Measurements from ENCODE around the gene HLA-DPA1.
A peak's percentile ranks its signal among the peaks of the same experiment; 100 is the strongest.
"Not testable (repeated sequence)": the region's sequence is repeated elsewhere in the genome, so short reads cannot be mapped to it uniquely, and the experiment has no call there.

HLA-DPA1 gene

GRCh38 chr6:33073431-33073871 is at the start of gene HLA-DPA1:
HLA-DPA1 (minus strand) TSS chr6:33073649.
- DNase-seq: no peak

GRCh38 chr6:33123181-33123580 is 49.7 kb upstream of the HLA-DPA1 start:
- no peak for DNase-seq

GRCh38 chr6:33120001-33120400 is 46.6 kb upstream of the HLA-DPA1 start:
- DNase-seq: no peak

GRCh38 chr6:33118525-33119123 is 45.2 kb upstream of the HLA-DPA1 start:
- no peak for DNase-seq

DNA sequence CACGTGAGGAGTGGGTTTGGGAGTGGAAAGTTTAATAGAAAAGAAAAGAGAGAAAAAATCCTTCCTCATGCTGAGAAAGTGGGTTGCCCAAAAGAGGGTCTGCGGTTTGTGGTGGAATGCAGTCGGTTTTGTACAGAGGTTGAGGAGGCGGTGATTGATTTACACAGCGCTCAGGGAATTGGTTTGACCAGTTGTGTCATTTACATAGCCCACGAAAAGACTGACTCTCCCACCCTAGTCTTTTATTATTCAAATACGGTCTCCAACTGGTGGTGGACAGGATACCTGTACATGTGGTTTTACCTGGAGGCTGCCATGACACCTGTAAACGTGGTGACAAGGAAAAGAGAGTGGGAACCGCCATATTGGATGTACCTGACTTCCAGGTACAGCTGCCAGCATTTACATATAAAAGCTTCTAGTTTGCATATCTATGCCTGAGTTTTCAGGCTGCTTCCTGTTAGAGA is 44.4 kb upstream of the HLA-DPA1 start:
- DNase-seq: no peak

DNA sequence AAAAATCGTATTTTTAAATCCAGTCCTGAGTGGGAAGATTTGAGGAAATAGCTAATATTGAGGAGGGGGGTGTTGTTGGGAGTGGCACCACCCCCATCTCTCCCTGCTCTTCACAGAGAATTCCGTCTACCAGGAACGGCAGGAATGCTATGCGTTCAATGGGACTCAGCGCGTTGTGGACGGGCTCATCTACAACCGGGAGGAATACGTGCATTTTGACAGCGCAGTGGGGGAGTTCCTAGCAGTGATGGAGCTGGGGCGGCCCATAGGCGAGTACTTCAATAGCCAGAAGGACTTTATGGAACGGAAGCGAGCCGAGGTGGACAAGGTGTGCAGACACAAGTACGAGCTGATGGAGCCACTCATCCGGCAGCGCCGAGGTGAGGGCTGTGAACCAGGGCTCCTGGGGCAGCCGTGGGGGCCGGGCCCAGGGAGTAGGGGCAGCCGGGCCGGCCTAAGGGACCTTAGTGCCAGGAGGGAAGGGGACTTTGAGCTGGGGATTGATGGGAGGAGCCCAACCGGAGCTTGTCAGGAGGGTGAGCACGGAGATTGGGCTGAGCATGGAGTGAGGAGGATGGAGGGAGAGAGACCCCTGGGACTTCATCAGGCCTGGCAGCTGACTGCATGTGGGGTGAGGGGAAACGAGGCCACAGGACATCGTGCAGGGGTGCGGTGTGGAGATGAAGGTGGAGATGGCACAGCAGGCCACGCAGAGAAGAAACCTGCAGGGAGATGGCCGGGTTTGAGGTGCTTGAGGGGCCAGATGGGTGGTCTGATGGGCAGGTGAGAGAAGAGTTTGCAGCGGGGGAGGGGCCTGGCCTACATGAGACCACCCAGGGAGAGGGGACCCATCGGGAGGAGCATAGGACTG is 43.6 kb upstream of the HLA-DPA1 start:
- no peak for DNase-seq

GRCh38 chr6:33116417-33116816 is 43.0 kb upstream of the HLA-DPA1 start:
- no peak for DNase-seq

DNA sequence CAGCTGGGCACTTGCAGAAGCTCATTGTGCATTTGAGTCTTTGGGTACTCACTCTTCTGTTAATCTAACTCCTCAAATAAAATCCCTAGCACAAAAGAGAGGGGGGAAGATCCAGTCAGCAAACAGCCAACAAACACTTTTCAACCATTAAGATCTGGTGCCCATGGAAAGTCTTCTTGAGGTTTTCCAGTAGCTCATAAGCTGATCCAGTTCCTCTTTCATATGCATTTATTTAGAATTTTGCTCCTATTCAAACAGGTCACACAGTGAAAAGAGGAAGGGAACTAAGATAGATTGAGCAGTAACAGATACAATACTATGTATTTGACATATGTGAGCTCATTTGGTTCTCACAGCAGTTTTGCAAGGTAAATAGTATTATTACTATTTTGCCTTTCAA is 41.0 kb upstream of the HLA-DPA1 start:
- no peak for DNase-seq

DNA sequence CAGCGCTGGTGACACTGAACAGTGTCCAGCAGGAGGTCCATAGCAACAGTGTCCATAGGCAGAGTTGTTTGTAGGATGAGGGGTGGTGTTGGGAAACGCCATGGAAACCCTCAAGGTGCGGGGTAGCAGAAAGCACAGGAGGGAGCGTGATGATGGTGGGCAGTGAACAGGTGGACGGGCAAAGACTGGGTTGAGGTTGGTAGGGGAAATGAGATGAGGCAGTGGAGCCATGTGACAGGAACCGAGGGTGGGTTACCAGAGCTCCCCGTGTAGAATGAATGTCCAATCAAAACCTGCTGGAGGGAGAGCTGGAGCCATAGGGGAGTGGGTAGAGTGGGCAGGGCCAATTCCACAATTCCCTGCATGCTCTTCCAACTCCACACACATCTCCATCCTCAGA is 40.3 kb upstream of the HLA-DPA1 start:
- DNase-seq: no peak

- no peak for DNase-seq
Observed at GRCh38 chr6:33112148-33112547, 38.7 kb upstream of the HLA-DPA1 start.

- DNase-seq: no peak
Observed at GRCh38 chr6:33108307-33108706, 34.9 kb upstream of the HLA-DPA1 start.

GRCh38 chr6:33107641-33108040 is 34.2 kb upstream of the HLA-DPA1 start:
- no peak for DNase-seq

GRCh38 chr6:33105916-33106871 is 32.7 kb upstream of the HLA-DPA1 start:
- DNase-seq: no peak

- no peak for DNase-seq
Observed at GRCh38 chr6:33105386-33105785, 31.9 kb upstream of the HLA-DPA1 start.

GRCh38 chr6:33104887-33105286 is 31.4 kb upstream of the HLA-DPA1 start:
- DNase-seq: no peak

GRCh38 chr6:33103776-33104175 is 30.3 kb upstream of the HLA-DPA1 start:
- no peak for DNase-seq

DNA sequence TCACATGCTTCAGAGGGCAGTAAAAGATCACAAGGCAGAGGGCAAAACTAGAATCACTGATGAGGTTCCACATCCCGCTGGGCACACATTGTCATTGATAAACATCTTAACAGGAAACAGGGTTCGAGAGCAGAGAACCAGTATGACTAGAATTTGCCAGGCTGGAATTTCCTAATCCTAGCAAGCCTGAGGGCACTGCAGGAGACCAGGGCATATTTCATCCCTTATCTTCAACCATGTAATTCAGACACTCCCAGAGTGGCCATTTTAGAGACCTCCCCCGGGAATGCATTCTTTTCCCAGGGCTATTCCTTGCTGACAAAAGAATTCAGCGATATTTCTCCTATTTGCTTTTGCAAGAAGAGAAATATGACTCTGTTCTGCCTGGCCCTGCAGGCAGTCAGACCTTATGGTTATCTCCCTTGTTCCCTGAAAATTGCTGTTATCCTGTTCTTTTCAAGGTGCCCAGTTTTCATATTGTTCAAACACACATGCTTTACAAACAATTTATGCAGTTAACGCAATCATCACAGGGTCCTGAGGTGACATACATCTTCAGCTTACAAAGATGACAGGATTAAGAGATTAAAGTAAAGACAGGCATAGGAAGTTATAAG is 27.8 kb upstream of the HLA-DPA1 start:
- DNase-seq: not testable (repeated sequence)

DNA sequence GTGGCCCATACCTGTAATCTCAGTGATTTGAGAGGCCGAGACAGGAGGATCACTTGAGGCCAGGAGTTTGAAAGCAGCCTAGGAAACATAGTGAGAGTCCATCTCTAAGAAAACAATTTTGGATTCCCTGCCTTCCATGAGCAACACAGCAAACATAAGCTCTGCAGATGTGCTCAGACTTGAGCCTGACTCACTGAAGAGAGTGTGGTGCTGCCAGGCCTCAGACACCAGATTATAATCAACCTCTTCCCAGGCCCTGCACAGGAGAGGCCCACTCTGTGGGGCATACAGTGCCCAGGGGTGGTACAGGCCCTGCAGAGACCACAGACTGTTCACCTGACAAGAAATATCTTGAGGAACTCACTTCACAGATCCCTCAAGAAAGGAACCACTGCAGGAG is 22.2 kb upstream of the HLA-DPA1 start:
- no peak for DNase-seq

GRCh38 chr6:33093855-33094254 is 20.4 kb upstream of the HLA-DPA1 start:
- DNase-seq: no peak

DNA sequence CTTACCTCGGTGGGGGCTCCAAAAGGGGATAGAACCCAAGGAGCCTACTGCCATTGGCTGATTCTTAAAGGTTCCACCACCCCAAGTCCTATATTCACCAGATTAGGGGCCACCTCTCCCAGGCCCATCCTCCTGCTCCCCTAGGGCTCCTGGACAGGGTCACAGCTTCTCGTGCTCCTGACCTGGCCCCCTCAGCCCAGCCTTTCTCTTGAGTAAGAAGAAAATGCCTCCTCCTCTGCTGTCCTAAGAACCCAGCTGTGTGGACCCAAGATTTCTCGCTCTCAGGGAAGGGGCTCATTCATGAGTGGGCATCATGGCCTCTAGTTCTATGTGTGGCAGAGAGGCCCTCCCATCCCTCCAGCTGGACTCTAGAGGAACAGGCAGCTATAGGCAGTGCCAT is 18.9 kb upstream of the HLA-DPA1 start:
- no peak for DNase-seq

DNA sequence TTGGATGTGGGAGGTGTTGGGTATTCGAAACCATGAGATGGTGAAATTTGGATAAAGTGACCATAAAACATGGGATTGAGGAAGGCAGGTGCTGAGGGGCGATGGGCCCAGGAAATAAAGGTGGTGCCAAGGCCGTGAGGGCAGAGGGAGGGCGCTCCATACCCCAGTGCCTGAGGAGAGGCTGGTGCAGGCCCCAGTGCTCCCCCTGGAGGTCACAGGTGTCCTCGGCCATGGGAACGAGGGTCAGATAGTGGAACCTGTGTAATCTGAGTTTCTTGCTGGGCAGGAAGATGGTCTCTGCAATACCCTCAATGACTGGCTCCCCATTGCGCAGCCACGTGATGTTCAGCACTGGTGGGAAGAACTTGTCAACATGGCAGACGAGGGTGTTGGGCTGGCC is 18.5 kb upstream of the HLA-DPA1 start:
- peak in 3 of 4 experiments; percentile 3 to 46 (median 29) for DNase-seq

- DNase-seq: no peak
Observed at GRCh38 chr6:33088931-33089620, 15.6 kb upstream of the HLA-DPA1 start.
